Measurements from ENCODE around the gene SORCS2. TPM values are rescaled to one million over a fixed set of nuclear protein-coding genes. Genes with fewer than 3 reads are reported as not detected.

SORCS2 gene
- total RNA-seq, 1 experiment from 2014 or later = 0.06 TPM

GRCh38 chr4:7510538-7510937, 318.2 kb downstream of the SORCS2 start:
- no peaks in the 10 kb centered on the region for H3K9me3 ChIP-seq (ENCODE audit: low read depth, low read length, poor library complexity, severe bottlenecking)
- no peak overlapping the region for H3K27ac ChIP-seq (ENCODE audit: low read depth, low read length, poor library complexity, severe bottlenecking)
- H3K27me3 ChIP-seq (replicated peaks; ENCODE audit: insufficient read depth, low read depth, low read length, poor library complexity) = no peaks in the 10 kb centered on the region
- BruUV-seq (replicated peaks) = no TSS peak
- ChIA-PET POLR2A (ENCODE audit: low non-redundant PET) (no interaction called here), CTCF (no interaction called here)
- H3K4me1 ChIP-seq (ENCODE audit: insufficient read depth, low read length, poor library complexity, severe bottlenecking) = no peaks in the 10 kb centered on the region
- DNase-seq (ENCODE audit: low spot score) = no peak
- no peaks in the 10 kb centered on the region for H3K36me3 ChIP-seq (ENCODE audit: insufficient read depth, low read length, poor library complexity, severe bottlenecking)
- no peak overlapping the region for H3K4me3 ChIP-seq (ENCODE audit: low read depth, low read length, poor library complexity, severe bottlenecking)
- intact Hi-C loops (cut with micrococcal nuclease; ENCODE audit: unreplicated experiment) = no loop called here
- TF ChIP-seq CTCF (conservative IDR thresholded peaks at IDR 0.05; ENCODE audit: low read depth, low read length) (no peak), EZH2 (IDR thresholded peaks at IDR 0.05; ENCODE audit: borderline replicate concordance, low read depth, low read length, poor library complexity, severe bottlenecking) (no peak)

- Histone ChIP-seq H3K4me3 (ENCODE audit: low read depth, low read length, poor library complexity, severe bottlenecking) (no peak overlapping the region), H3K4me1 (ENCODE audit: insufficient read depth, low read length, poor library complexity, severe bottlenecking) (no peaks in the 10 kb centered on the region), H3K27me3 (replicated peaks; ENCODE audit: insufficient read depth, low read depth, low read length, poor library complexity) (no peaks in the 10 kb centered on the region), H3K27ac (ENCODE audit: low read depth, low read length, poor library complexity, severe bottlenecking) (no peak overlapping the region), H3K9me3 (ENCODE audit: low read depth, low read length, poor library complexity, severe bottlenecking) (no peaks in the 10 kb centered on the region), H3K36me3 (ENCODE audit: insufficient read depth, low read length, poor library complexity, severe bottlenecking) (no peaks in the 10 kb centered on the region)
- no peak for TF ChIP-seq EZH2 (IDR thresholded peaks at IDR 0.05; ENCODE audit: borderline replicate concordance, low read depth, low read length, poor library complexity, severe bottlenecking)
- no peak for TF ChIP-seq CTCF (conservative IDR thresholded peaks at IDR 0.05; ENCODE audit: low read depth, low read length)
- DNase-seq (ENCODE audit: low spot score) = no peak
- ChIA-PET POLR2A (ENCODE audit: low non-redundant PET) (no interaction called here), CTCF (no interaction called here)
- BruUV-seq (replicated peaks) = no TSS peak
- intact Hi-C loops (cut with micrococcal nuclease; ENCODE audit: unreplicated experiment) = no loop called here
Measured at GRCh38 chr4:7511525-7511924, 319.2 kb downstream of the SORCS2 start.

- Histone ChIP-seq H3K27ac (ENCODE audit: low read depth, low read length, poor library complexity, severe bottlenecking) (no peak overlapping the region), H3K27me3 (replicated peaks; ENCODE audit: insufficient read depth, low read depth, low read length, poor library complexity) (peaks cover 7% of the 10 kb centered on the region), H3K9me3 (ENCODE audit: low read depth, low read length, poor library complexity, severe bottlenecking) (no peaks in the 10 kb centered on the region), H3K4me1 (ENCODE audit: insufficient read depth, low read length, poor library complexity, severe bottlenecking) (no peaks in the 10 kb centered on the region), H3K36me3 (ENCODE audit: insufficient read depth, low read length, poor library complexity, severe bottlenecking) (no peaks in the 10 kb centered on the region), H3K4me3 (ENCODE audit: low read depth, low read length, poor library complexity, severe bottlenecking) (no peak overlapping the region)
- intact Hi-C loops (cut with micrococcal nuclease; ENCODE audit: unreplicated experiment) = no loop called here
- ChIA-PET CTCF (no interaction called here), POLR2A (ENCODE audit: low non-redundant PET) (no interaction called here)
- no peak for DNase-seq (ENCODE audit: low spot score)
- no peak for TF ChIP-seq EZH2 (IDR thresholded peaks at IDR 0.05; ENCODE audit: borderline replicate concordance, low read depth, low read length, poor library complexity, severe bottlenecking)
- no peak for TF ChIP-seq CTCF (conservative IDR thresholded peaks at IDR 0.05; ENCODE audit: low read depth, low read length)
- BruUV-seq (replicated peaks) = no TSS peak
Measured at GRCh38 chr4:7512428-7512827, 320.1 kb downstream of the SORCS2 start.

All from A673 (cell line).